Karpas-422 (cell line): ENCODE results near the gene HEBP1. TPM values are rescaled to one million over a fixed set of nuclear protein-coding genes. Genes with fewer than 3 reads are reported as not detected.
A peak's percentile ranks its signal among the peaks of the same experiment; 100 is the strongest.

Source experiments
- DNase-seq: peaks from one replicate; pipeline ENCODE4 v3.0.0-alpha.2; 2015
- H2AFZ ChIP-seq: fragments of 200-600 bp; sonication (generic); 2 replicates; pipeline ENCODE4 v1.6.1; 2014; ENCODE audit warnings: antibody characterized with exemption, low read length, mixed read lengths
- H3K27ac ChIP-seq: fragments of 200-600 bp; sonication (generic); 2 replicates; pipeline ENCODE4 v1.5.1; 2014; ENCODE audit warnings: mild to moderate bottlenecking, low read length, moderate library complexity
- H3K27me3 ChIP-seq: fragments of 200-600 bp; sonication (generic); 2 replicates; pipeline ENCODE4 v1.6.1; 2014; ENCODE audit warnings: low read length, mixed read lengths
- H3K36me3 ChIP-seq: fragments of 200-600 bp; sonication (generic); 2 replicates; pipeline ENCODE4 v1.6.1; 2014; ENCODE audit warnings: low read length, mixed read lengths; ENCODE audit not compliant: insufficient read depth
- H3K4me1 ChIP-seq: fragments of 200-600 bp; sonication (generic); 2 replicates; pipeline ENCODE4 v1.6.1; 2014; ENCODE audit warnings: mild to moderate bottlenecking, low read length, mixed read lengths
- H3K4me2 ChIP-seq: fragments of 200-600 bp; sonication (generic); 2 replicates; pipeline ENCODE4 v1.6.1; 2014; ENCODE audit warnings: low read length, low read depth, mild to moderate bottlenecking; ENCODE audit not compliant: poor library complexity, severe bottlenecking
- H3K4me3 ChIP-seq: fragments of 200-600 bp; sonication (generic); 2 replicates; pipeline ENCODE4 v1.5.1; 2014; ENCODE audit warnings: mild to moderate bottlenecking, antibody characterized with exemption, low read length, mixed read lengths
- H3K79me2 ChIP-seq: fragments of 200-600 bp; sonication (generic); 2 replicates; pipeline ENCODE4 v1.6.1; 2014; ENCODE audit warnings: mild to moderate bottlenecking, low read length, mixed read lengths
- H3K9ac ChIP-seq: fragments of 200-600 bp; sonication (generic); 2 replicates; pipeline ENCODE4 v1.6.0; 2014; ENCODE audit warnings: low read length
- H3K9me2 ChIP-seq: fragments of 200-600 bp; sonication (generic), shearing (Covaris generic); replicated peaks from 2 replicates; pipeline ENCODE4 v1.6.0; 2014; ENCODE audit warnings: mild to moderate bottlenecking, low read length, moderate library complexity; ENCODE audit not compliant: insufficient read depth
- H3K9me3 ChIP-seq: fragments of 300-700, 200-600 bp; sonication (generic); 2 replicates; pipeline ENCODE4 v1.6.1; 2014; ENCODE audit warnings: low read length, mixed read lengths
- H4K20me1 ChIP-seq: fragments of 200-600 bp; sonication (generic); 2 replicates; pipeline ENCODE4 v1.6.1; 2014; ENCODE audit warnings: mild to moderate bottlenecking, antibody characterized with exemption, low read length, low read depth; ENCODE audit not compliant: insufficient read depth
- total RNA-seq: library from RNA; depleted of rRNA; stranded (reverse); fragments of >200 nt; shearing (Covaris generic); gene quantifications from 2 replicates; pipeline ENCODE4 v1.2.3, GENCODE V29; 2014; ENCODE audit warnings: low replicate concordance

HEBP1 gene
- total RNA-seq, 1 experiment from 2014 or later = 0.34 TPM

DNA sequence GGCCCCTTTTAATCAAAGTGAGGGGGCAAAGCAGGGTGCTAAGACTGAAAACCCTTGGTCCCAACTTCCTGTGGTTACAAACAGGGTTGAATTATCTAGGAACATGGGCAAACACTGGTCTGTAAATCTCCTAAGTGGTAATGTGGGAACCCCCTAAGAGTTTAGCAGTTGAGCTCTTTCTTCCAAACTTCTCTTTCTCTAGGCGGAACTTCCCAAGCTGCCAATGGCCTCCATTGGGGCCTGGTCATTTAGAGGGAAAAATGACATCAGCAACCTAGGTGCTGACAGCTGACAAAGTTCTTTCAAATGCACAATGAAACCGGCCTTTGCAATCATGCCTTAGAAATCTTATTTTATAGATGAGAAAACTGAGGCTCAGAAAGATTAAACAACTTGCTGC is 17.7 kb downstream of the HEBP1 start:
- H4K20me1 ChIP-seq = no peaks in the 10 kb centered on the region
- no peaks in the 10 kb centered on the region for H3K9me3 ChIP-seq
- H3K36me3 ChIP-seq = no peaks in the 10 kb centered on the region
- no peaks in the 10 kb centered on the region for H3K9me2 ChIP-seq
- no peaks in the 10 kb centered on the region for H3K79me2 ChIP-seq
- no peak overlapping the region for H3K4me2 ChIP-seq
- no peak overlapping the region for H3K27ac ChIP-seq
- H3K9ac ChIP-seq = no peak overlapping the region
- no peak overlapping the region for H2AFZ ChIP-seq
- no peaks in the 10 kb centered on the region for H3K27me3 ChIP-seq
- peaks cover 4% of the 10 kb centered on the region for H3K4me1 ChIP-seq
- DNase-seq = no peak
- no peak overlapping the region for H3K4me3 ChIP-seq

GRCh38 chr12:12979731-12980259 is 20.3 kb downstream of the HEBP1 start:
- no peaks in the 10 kb centered on the region for H3K9me2 ChIP-seq
- no peaks in the 10 kb centered on the region for H3K36me3 ChIP-seq
- H3K4me2 ChIP-seq = no peak overlapping the region
- no peaks in the 10 kb centered on the region for H3K4me1 ChIP-seq
- DNase-seq = no peak
- no peaks in the 10 kb centered on the region for H3K9me3 ChIP-seq
- H3K27ac ChIP-seq = no peak overlapping the region
- no peaks in the 10 kb centered on the region for H3K79me2 ChIP-seq
- no peaks in the 10 kb centered on the region for H4K20me1 ChIP-seq
- H3K9ac ChIP-seq = no peak overlapping the region
- no peak overlapping the region for H3K4me3 ChIP-seq
- H3K27me3 ChIP-seq = no peaks in the 10 kb centered on the region
- H2AFZ ChIP-seq = no peak overlapping the region

DNA sequence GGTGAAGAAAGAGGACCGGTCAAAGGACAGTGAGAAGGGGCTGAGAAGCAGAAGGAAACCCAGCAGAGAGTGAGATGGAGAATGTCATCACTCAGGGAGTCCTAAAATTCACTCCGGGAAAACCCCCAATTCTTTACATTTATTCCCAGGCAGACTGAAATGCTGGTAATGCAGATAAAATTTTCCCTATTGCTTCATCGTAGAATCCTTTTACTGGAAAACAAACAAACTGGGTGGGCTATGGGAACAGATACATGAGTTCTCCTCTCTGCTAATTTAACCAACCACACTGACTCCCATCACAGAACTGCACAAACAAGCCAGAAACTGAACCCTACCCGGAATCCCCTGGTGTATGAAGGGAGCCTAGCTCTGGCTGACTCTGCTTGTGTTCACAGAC is 20.9 kb downstream of the HEBP1 start:
- Histone ChIP-seq H3K9me3 (no peaks in the 10 kb centered on the region), H3K79me2 (no peaks in the 10 kb centered on the region), H3K36me3 (no peaks in the 10 kb centered on the region), H3K4me2 (no peak overlapping the region), H3K9me2 (no peaks in the 10 kb centered on the region), H3K4me3 (no peak overlapping the region), H3K27ac (no peak overlapping the region), H3K27me3 (no peaks in the 10 kb centered on the region), H2AFZ (no peak overlapping the region), H4K20me1 (no peaks in the 10 kb centered on the region), H3K4me1 (no peaks in the 10 kb centered on the region), H3K9ac (no peak overlapping the region)
- DNase-seq = no peak

DNA sequence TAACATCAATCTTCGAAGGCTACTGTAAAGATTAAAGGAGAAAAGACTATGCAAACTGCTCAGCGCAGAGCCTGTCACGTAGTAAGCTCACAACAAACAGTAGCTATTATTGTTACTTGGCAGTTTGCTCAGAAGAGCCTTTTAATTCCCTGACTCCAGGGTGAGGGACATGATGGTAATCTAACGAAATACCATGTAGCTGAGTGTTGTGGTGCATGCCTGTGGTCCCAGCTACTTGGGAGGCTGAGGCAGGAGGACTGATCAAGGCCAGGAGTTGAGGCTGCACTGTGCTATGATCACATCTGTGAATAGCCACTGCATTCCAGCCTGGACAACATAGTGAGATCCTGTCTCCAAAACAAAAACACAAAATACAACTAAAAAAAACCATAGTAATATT is 22.8 kb downstream of the HEBP1 start:
- DNase-seq = no peak
- Histone ChIP-seq H3K9me2 (no peaks in the 10 kb centered on the region), H3K9me3 (no peaks in the 10 kb centered on the region), H4K20me1 (no peaks in the 10 kb centered on the region), H3K9ac (no peak overlapping the region), H3K27me3 (no peaks in the 10 kb centered on the region), H3K27ac (no peak overlapping the region), H3K36me3 (no peaks in the 10 kb centered on the region), H3K4me1 (no peaks in the 10 kb centered on the region), H2AFZ (no peak overlapping the region), H3K79me2 (no peaks in the 10 kb centered on the region), H3K4me3 (no peak overlapping the region), H3K4me2 (no peak overlapping the region)

DNA sequence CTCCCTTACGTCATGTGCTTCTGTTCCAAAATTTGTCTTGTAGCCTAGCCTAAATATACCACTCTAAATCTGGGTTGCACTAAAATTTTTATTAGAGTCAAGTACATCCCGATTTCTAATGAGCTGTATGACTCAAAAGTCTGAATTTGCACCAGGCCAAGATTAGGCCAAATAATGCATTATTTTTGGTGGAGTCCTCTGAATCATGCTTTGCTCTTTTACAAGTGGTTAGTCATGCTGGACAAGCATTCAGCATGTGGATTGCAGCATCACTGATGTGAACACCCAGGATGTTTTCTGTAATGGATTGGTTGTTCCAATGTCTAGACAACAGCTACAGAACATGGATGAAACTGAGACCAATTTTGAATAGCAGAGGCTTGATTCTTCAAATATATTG is 23.7 kb downstream of the HEBP1 start:
- Histone ChIP-seq H3K4me2 (no peak overlapping the region), H3K79me2 (no peaks in the 10 kb centered on the region), H3K27me3 (no peaks in the 10 kb centered on the region), H3K4me3 (no peak overlapping the region), H3K9me2 (no peaks in the 10 kb centered on the region), H4K20me1 (no peaks in the 10 kb centered on the region), H3K4me1 (no peaks in the 10 kb centered on the region), H3K9me3 (no peaks in the 10 kb centered on the region), H3K36me3 (no peaks in the 10 kb centered on the region), H3K9ac (no peak overlapping the region), H2AFZ (no peak overlapping the region), H3K27ac (no peak overlapping the region)
- DNase-seq = no peak

DNA sequence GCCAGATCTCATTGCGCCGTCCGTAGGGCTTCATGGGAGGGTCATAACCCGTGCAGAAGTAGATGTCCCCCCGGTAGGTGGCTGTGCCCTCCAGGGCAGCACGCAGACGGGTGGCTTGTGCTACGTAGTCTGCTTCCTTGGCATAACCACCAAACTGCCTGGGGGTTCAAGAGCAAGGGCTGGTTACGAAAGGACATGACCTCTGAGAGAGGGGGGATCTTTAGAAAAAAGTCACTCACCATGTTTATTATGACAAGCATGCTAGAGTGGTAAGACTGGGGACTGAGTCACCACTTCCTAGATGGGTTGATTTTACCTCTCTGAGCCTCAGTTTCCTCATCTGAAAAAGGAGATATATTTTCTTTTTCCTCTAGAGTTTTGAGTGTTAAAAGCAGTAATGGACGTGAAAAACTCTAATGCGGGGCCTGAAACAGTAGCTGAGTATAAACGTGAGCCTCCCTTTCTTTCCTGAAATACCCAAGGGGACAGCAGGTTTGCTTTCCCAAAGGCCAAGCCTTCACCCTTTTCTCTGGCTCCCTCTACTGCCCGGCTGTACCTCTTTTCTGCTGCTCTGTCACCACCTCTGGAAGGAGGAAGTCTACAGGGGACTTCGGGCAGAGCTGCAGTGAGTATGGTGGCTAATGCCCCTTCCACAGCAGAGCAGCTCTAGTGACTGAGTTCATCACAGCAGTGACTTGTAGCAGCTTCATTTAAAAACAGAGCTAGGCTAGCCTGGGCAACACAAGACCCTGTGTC is 24.6 kb downstream of the HEBP1 start:
- Histone ChIP-seq H3K4me2 (no peak overlapping the region), H3K9ac (no peak overlapping the region), H3K36me3 (no peaks in the 10 kb centered on the region)

DNA sequence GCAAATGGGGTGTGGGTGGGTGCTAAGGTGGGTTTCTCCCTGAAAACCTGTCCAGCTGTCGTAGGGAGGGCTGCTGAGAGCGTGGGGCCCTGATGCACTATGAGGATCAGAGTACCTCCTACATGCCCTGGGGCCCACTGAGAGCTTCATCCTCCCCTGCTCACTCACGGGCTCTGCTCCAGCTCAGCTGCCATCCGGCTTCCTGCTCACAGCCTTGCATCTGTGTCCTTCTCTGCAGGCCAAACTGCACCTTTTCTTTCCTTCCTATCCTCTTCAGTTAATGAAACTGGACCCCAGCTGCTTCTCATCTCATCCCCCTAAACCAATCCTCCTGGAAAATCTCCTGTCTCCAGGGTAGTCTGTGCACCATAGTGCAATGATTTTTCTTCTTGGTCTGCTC is 25.9 kb downstream of the HEBP1 start:
- Histone ChIP-seq H4K20me1 (no peaks in the 10 kb centered on the region), H3K9me3 (no peaks in the 10 kb centered on the region), H3K79me2 (no peaks in the 10 kb centered on the region), H3K4me3 (no peak overlapping the region), H3K27me3 (no peaks in the 10 kb centered on the region), H2AFZ (no peak overlapping the region), H3K36me3 (no peaks in the 10 kb centered on the region), H3K9ac (no peak overlapping the region), H3K4me2 (no peak overlapping the region), H3K27ac (no peak overlapping the region), H3K4me1 (no peaks in the 10 kb centered on the region), H3K9me2 (no peaks in the 10 kb centered on the region)
- no peak for DNase-seq

More for the DNA sequence above, 24.6 kb downstream of the HEBP1 start:
- H2AFZ ChIP-seq = no peak overlapping the region
- peak; percentile 72 for DNase-seq
- no peaks in the 10 kb centered on the region for H4K20me1 ChIP-seq
- no peaks in the 10 kb centered on the region for H3K9me2 ChIP-seq
- H3K79me2 ChIP-seq = no peaks in the 10 kb centered on the region
- no peak overlapping the region for H3K27ac ChIP-seq
- no peaks in the 10 kb centered on the region for H3K4me1 ChIP-seq
- no peak overlapping the region for H3K4me3 ChIP-seq
- H3K27me3 ChIP-seq = no peaks in the 10 kb centered on the region
- no peaks in the 10 kb centered on the region for H3K9me3 ChIP-seq

- Histone ChIP-seq H3K9me3 (no peaks in the 10 kb centered on the region), H3K4me3 (no peak overlapping the region), H2AFZ (no peak overlapping the region), H3K27ac (no peak overlapping the region), H3K79me2 (no peaks in the 10 kb centered on the region), H3K36me3 (no peaks in the 10 kb centered on the region), H4K20me1 (no peaks in the 10 kb centered on the region), H3K4me1 (no peaks in the 10 kb centered on the region), H3K27me3 (no peaks in the 10 kb centered on the region), H3K4me2 (no peak overlapping the region), H3K9ac (no peak overlapping the region), H3K9me2 (no peaks in the 10 kb centered on the region)
- no peak for DNase-seq
Measured at GRCh38 chr12:12973019-12973418, 27.0 kb downstream of the HEBP1 start.
